Neural cell (in vitro differentiated cells): Measurements from ENCODE around the gene TMEM63B.

Experiments
- SMC3 ChIP-seq: fragments of 450-650 bp; conservative IDR thresholded peaks from 2 replicates; pipeline ENCODE4 v1.6.1; 2014; ENCODE audit warnings: antibody characterized with exemption, mild to moderate bottlenecking, moderate library complexity; ENCODE audit not compliant: poor library complexity
- TF ChIP-seq, protein P1 (sequence below): fragments of 450-650 bp; IDR thresholded peaks from 2 replicates; pipeline ENCODE4 v1.5.1; 2014; ENCODE audit warnings: antibody characterized with exemption, mild to moderate bottlenecking, moderate library complexity; ENCODE audit not compliant: poor library complexity, severe bottlenecking

DNA sequence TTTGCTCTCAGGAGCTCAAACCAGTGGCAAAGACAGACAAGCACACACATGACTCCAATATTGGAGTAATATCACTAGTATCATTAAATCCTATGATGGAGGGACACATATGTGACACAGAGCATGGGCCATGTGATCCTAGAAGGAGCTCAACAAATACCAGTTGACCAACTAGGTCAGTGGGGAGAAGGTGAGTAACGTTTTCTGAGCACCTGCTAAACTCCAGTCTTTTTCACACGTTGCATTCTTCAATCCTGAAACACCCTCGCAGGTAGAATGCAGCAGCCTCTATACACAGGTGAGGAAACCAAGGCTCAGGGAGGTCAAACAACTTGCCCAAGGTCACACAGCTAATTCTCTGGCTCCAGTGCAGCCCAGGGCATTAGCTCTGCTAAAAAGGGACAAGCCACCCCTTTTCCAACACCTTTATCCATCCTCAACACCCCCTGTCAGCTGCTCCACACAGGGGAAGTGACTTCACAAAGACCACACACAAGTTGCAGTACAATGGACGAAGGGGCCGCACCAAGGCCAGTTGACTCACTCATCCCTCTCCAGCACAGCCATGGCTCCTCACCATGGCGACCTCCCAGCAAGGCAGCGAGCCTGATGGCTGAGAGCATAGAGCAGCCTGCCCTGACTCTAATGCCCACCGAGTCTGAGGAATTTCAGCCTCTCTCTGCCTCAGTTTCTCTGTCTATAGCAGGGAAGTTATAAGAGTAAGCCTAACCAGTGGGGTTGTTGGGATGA lies 35.7 kb downstream of the TMEM63B start:
- TF ChIP-seq, protein P1, sequence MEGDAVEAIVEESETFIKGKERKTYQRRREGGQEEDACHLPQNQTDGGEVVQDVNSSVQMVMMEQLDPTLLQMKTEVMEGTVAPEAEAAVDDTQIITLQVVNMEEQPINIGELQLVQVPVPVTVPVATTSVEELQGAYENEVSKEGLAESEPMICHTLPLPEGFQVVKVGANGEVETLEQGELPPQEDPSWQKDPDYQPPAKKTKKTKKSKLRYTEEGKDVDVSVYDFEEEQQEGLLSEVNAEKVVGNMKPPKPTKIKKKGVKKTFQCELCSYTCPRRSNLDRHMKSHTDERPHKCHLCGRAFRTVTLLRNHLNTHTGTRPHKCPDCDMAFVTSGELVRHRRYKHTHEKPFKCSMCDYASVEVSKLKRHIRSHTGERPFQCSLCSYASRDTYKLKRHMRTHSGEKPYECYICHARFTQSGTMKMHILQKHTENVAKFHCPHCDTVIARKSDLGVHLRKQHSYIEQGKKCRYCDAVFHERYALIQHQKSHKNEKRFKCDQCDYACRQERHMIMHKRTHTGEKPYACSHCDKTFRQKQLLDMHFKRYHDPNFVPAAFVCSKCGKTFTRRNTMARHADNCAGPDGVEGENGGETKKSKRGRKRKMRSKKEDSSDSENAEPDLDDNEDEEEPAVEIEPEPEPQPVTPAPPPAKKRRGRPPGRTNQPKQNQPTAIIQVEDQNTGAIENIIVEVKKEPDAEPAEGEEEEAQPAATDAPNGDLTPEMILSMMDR = no peak
- no peak for TF ChIP-seq SMC3
